Measurements from ENCODE around the gene FRMD4A. TPM values are rescaled to one million over a fixed set of nuclear protein-coding genes. Genes with fewer than 3 reads are reported as not detected.

Gene FRMD4A
- polyA plus RNA-seq, 1 donor (not counting 4 experiments of a cell fraction or from before 2014, with no cell fraction given): 12.9 TPM

GRCh38 chr10:13939391-13939790, 391.3 kb downstream of the FRMD4A start:
- no peak overlapping the region for H3K27ac ChIP-seq (ENCODE audit: control insufficient read depth, insufficient read depth, low read length)
- TF ChIP-seq EZH2 (IDR thresholded peaks at IDR 0.05; ENCODE audit: low read length) (no peak), CTCF (optimal IDR thresholded peaks at IDR 0.05 in 1 of 3, IDR thresholded peaks at IDR 0.05 in 1 of 3, conservative IDR thresholded peaks at IDR 0.05 in 1 of 3; ENCODE audit: extremely low read depth in 1 of 3, insufficient read depth in 2 of 3, low read length in 3 of 3) (no peak)
- no peaks in the 10 kb centered on the region for H3K79me2 ChIP-seq (ENCODE audit: control insufficient read depth, insufficient read depth, low read length)
- H3K4me3 ChIP-seq (ENCODE audit: control insufficient read depth in 2 of 3, extremely low read depth in 1 of 3, insufficient read depth in 2 of 3, low read depth in 1 of 3, low read length in 3 of 3): no peak overlapping the region
- no peaks in the 10 kb centered on the region for H3K9me1 ChIP-seq (ENCODE audit: control insufficient read depth, extremely low read depth, insufficient read depth, low read length)
- H3K27me3 ChIP-seq (ENCODE audit: control insufficient read depth, extremely low read depth, insufficient read depth, low read length): no peaks in the 10 kb centered on the region
- H4K20me1 ChIP-seq (ENCODE audit: control insufficient read depth, extremely low read depth, insufficient read depth, low read length): no peaks in the 10 kb centered on the region
- no peak overlapping the region for H3K4me2 ChIP-seq (ENCODE audit: control insufficient read depth, extremely low read depth, insufficient read depth, low read depth, low read length)
- no peaks in the 10 kb centered on the region for H3K4me1 ChIP-seq (ENCODE audit: control insufficient read depth, extremely low read depth, insufficient read depth, low read length)
- no peak overlapping the region for H2AFZ ChIP-seq (ENCODE audit: control insufficient read depth, low read length)
- no peaks in the 10 kb centered on the region for H3K36me3 ChIP-seq (ENCODE audit: control insufficient read depth in 2 of 2, extremely low read depth in 1 of 2, insufficient read depth in 2 of 2, low read length in 2 of 2)
- no peaks in the 10 kb centered on the region for H3K9me3 ChIP-seq (ENCODE audit: control insufficient read depth, low read depth, low read length)
- no peak for DNase-seq (ENCODE audit: low read depth, low spot score)
- no peak for FAIRE-seq
- no peak overlapping the region for H3K9ac ChIP-seq (ENCODE audit: control insufficient read depth, extremely low read depth, insufficient read depth, low read length)
- dilution Hi-C loops (cut with MboI; ENCODE audit: extremely low pct_ligation_motif_present, low sequenced_read_pairs): no loop called here

- Histone ChIP-seq H3K79me2 (ENCODE audit: control insufficient read depth, insufficient read depth, low read length) (no peaks in the 10 kb centered on the region), H2AFZ (ENCODE audit: control insufficient read depth, low read length) (no peak overlapping the region), H3K9me1 (ENCODE audit: control insufficient read depth, extremely low read depth, insufficient read depth, low read length) (no peaks in the 10 kb centered on the region), H3K36me3 (ENCODE audit: control insufficient read depth in 2 of 2, extremely low read depth in 1 of 2, insufficient read depth in 2 of 2, low read length in 2 of 2) (no peaks in the 10 kb centered on the region), H3K4me3 (ENCODE audit: control insufficient read depth in 2 of 3, extremely low read depth in 1 of 3, insufficient read depth in 2 of 3, low read depth in 1 of 3, low read length in 3 of 3) (no peak overlapping the region), H3K4me2 (ENCODE audit: control insufficient read depth, extremely low read depth, insufficient read depth, low read depth, low read length) (no peak overlapping the region), H3K9me3 (ENCODE audit: control insufficient read depth, low read depth, low read length) (no peaks in the 10 kb centered on the region), H4K20me1 (ENCODE audit: control insufficient read depth, extremely low read depth, insufficient read depth, low read length) (no peaks in the 10 kb centered on the region), H3K4me1 (ENCODE audit: control insufficient read depth, extremely low read depth, insufficient read depth, low read length) (no peaks in the 10 kb centered on the region), H3K9ac (ENCODE audit: control insufficient read depth, extremely low read depth, insufficient read depth, low read length) (no peak overlapping the region), H3K27me3 (ENCODE audit: control insufficient read depth, extremely low read depth, insufficient read depth, low read length) (no peaks in the 10 kb centered on the region), H3K27ac (ENCODE audit: control insufficient read depth, insufficient read depth, low read length) (no peak overlapping the region)
- no peak for FAIRE-seq
- TF ChIP-seq EZH2 (IDR thresholded peaks at IDR 0.05; ENCODE audit: low read length): no peak
- dilution Hi-C loops (cut with MboI; ENCODE audit: extremely low pct_ligation_motif_present, low sequenced_read_pairs): no loop called here
- DNase-seq (ENCODE audit: low read depth, low spot score): no peak
These were observed 391.8 kb downstream of the FRMD4A start for GRCh38 chr10:13938950-13939349.

- H3K4me2 ChIP-seq (ENCODE audit: control insufficient read depth, extremely low read depth, insufficient read depth, low read depth, low read length): no peak overlapping the region
- dilution Hi-C loops (cut with MboI; ENCODE audit: extremely low pct_ligation_motif_present, low sequenced_read_pairs): no loop called here
- H3K9ac ChIP-seq (ENCODE audit: control insufficient read depth, extremely low read depth, insufficient read depth, low read length): no peak overlapping the region
These were observed 393.9 kb downstream of the FRMD4A start for GRCh38 chr10:13936826-13937225.

More at GRCh38 chr10:13936826-13937225, 393.9 kb downstream of the FRMD4A start:
- no peak overlapping the region for H3K4me3 ChIP-seq (ENCODE audit: control insufficient read depth in 2 of 3, extremely low read depth in 1 of 3, insufficient read depth in 2 of 3, low read depth in 1 of 3, low read length in 3 of 3)
- no peak overlapping the region for H2AFZ ChIP-seq (ENCODE audit: control insufficient read depth, low read length)
- DNase-seq (ENCODE audit: low read depth, low spot score) (no peak), FAIRE-seq (no peak)
- H3K79me2 ChIP-seq (ENCODE audit: control insufficient read depth, insufficient read depth, low read length): no peaks in the 10 kb centered on the region
- no peaks in the 10 kb centered on the region for H4K20me1 ChIP-seq (ENCODE audit: control insufficient read depth, extremely low read depth, insufficient read depth, low read length)
- no peaks in the 10 kb centered on the region for H3K9me3 ChIP-seq (ENCODE audit: control insufficient read depth, low read depth, low read length)
- no peaks in the 10 kb centered on the region for H3K9me1 ChIP-seq (ENCODE audit: control insufficient read depth, extremely low read depth, insufficient read depth, low read length)
- H3K36me3 ChIP-seq (ENCODE audit: control insufficient read depth in 2 of 2, extremely low read depth in 1 of 2, insufficient read depth in 2 of 2, low read length in 2 of 2): no peaks in the 10 kb centered on the region
- H3K4me1 ChIP-seq (ENCODE audit: control insufficient read depth, extremely low read depth, insufficient read depth, low read length): no peaks in the 10 kb centered on the region
- TF ChIP-seq CTCF (optimal IDR thresholded peaks at IDR 0.05 in 1 of 3, IDR thresholded peaks at IDR 0.05 in 1 of 3, conservative IDR thresholded peaks at IDR 0.05 in 1 of 3; ENCODE audit: extremely low read depth in 1 of 3, insufficient read depth in 2 of 3, low read length in 3 of 3) (no peak), EZH2 (IDR thresholded peaks at IDR 0.05; ENCODE audit: low read length) (no peak)
- no peaks in the 10 kb centered on the region for H3K27me3 ChIP-seq (ENCODE audit: control insufficient read depth, extremely low read depth, insufficient read depth, low read length)
- H3K27ac ChIP-seq (ENCODE audit: control insufficient read depth, insufficient read depth, low read length): no peak overlapping the region
